Measurements from ENCODE around the gene ZC3H14.

ZC3H14 gene

DNA sequence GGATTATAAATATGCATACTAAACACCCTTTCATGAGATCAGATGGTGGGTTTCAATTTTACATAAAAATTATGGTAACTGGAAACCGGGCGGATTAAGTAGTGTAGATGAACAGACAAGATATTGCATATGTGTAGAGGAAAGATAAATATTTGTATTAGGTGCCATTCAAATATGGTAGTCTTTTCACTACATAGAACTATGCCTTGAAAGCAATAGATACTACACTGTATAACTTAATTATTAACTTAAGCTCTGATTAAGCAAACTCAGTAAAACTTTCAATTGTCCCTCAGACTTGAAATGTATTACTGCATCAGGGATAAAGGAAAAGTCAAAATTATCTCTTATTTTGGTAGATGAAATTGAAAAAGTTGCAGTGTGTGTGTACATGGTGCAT lies 10.0 kb upstream of the ZC3H14 start:
- DNase-seq (ENCODE audit: low read depth): no peak

DNA sequence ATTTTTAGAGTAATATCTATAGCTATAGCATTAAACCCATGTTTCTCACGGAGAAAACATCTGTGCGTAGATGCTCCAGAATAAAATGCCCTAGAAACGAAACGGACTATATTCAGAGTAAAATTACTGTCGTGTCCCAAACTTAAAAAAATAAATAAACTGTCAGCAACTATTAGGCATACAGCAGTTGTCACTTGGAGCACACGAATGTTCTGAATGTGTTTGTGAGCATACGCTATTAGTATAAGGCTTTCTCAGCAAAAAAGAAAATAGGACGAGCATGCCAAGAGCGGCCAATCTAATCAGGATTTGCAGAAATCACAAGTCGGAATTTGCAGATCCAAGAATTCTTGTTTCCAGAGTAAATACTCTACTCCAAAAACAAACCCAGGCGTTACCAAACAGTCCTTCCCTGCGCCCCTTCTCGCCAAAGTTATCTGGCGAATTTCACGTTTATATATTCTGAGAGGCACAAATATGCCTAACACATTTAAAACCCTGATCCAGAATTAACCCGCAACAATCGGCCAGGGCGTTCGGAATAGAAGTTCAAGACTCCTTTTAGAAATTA lies 8.9 kb upstream of the ZC3H14 start:
- DNase-seq (ENCODE audit: low read depth): no peak

DNA sequence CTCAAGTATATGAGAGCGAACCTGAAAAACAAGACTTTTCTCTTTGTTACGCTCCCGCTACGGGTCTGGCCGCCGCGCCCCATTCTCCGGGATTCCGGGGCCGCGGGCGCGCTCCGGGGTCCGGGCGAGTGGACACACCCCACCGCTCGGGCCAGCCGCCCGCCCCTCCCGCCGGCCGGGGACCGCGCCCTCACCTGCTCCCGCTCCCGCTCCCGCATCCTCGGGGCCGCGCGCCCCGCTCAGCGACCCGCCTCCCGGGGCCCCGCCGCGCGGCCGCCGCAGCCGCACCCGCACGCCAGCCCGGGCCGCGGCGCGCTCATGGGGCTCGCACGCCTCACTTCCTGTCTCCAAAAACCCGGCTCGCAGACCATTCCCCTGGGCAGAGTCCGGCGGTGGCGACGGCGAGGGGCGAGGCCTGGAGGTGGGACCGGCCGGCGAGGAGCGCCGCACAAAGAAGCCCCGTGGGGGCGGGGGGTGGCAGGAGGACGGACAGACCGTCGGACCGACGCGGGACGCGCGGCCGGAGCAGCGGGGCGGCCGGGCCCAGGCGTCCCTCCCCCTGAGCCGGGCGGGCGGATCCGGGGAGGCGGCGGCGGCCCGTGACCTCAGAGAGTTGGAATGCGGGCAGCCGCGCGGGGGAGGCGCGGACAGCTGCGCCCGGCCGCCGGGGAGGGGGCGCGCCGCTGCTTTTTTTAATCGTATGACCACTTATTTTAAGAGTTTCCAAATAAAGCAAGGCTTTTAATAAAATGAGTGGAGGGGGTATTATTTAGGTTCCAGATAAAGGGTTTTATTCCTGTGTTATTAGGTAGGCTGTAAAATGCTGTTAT lies 8.2 kb upstream of the ZC3H14 start, which contains the start of gene PTPN21:
TSS of gene PTPN21 (minus strand) at position 551 of the 830 bp plus-strand sequence. CDS start 4,590 bp downstream, outside the sequence.
- DNase-seq (ENCODE audit: low read depth): no peak

DNA sequence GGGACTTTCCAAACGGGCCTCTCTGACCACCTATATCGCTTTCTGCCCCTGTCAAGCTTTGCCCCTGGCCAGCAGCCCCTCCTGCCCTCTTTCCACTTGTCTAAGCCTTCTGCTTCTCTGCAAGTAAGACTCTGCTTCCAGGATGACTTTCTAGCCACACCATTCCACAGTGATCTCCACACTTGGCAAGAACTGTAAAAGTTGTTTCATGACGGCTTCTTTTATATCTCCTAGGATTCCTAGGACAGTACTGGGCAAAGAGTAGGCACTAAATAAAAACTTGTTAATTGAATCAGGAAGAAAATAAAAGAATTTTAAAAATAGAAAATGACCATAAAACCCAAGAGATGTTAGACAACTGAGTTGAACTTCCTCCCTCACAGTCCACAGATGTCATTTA lies 6.3 kb upstream of the ZC3H14 start:
- no peak for DNase-seq (ENCODE audit: low read depth)

DNA sequence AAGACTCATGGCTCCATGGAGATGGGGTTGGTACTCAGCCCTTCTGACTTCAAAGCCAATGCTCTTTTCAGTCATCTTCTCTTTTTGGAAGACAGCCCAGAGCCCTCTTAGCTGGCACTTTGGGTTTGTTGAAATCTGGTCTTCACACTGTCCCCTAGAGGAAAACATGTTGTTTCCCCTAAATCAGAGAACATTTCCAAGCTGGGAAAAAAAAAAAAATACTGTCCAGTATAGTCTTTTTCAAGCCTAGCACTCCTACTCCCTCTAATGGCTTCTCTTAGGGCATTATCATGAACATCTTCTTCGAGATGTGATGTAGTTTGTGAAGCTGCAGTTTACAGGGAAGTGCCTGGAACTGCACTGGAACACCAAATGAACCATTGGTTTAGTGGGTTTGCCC lies 3.0 kb upstream of the ZC3H14 start:
- DNase-seq (ENCODE audit: low read depth): no peak

- DNase-seq (ENCODE audit: low read depth): no peak
These were observed 356 bp upstream of the ZC3H14 start for GRCh38 chr14:88562532-88562830.

- DNase-seq (ENCODE audit: low read depth): no peak
These were observed 1.0 kb downstream of the ZC3H14 start for GRCh38 chr14:88563845-88564244.

GRCh38 chr14:88565427-88565826 lies 2.6 kb downstream of the ZC3H14 start:
- DNase-seq (ENCODE audit: low read depth): no peak

- no peak for DNase-seq (ENCODE audit: low read depth)
These were observed 5.4 kb downstream of the ZC3H14 start for GRCh38 chr14:88568196-88568595.

- DNase-seq (ENCODE audit: low read depth): no peak
These were observed 9.3 kb downstream of the ZC3H14 start for GRCh38 chr14:88572117-88572516.

- no peak for DNase-seq (ENCODE audit: low read depth)
These were observed 13.4 kb downstream of the ZC3H14 start for GRCh38 chr14:88576222-88576621.

DNA sequence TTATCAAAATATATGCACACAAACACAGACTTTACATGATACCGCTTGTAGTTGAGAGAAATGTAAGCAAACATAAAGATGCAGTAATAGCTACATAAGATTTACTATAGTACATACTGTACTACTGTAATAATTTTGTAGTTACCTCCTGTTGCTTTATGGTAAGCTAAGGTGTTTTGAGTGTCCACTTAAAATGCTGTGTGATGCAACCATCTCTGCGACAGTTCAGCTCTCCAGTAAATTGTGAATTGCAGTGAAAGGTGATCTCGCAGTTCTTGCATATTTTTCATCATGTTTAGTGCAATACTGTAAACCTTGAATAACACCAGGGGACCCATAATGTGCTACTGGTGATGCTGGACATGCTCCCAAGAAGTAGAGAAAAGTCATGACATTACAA lies 21.6 kb downstream of the ZC3H14 start:
- no peak for DNase-seq (ENCODE audit: low read depth)

GRCh38 chr14:88588081-88588480 lies 25.2 kb downstream of the ZC3H14 start:
- DNase-seq (ENCODE audit: low read depth): no peak

DNA sequence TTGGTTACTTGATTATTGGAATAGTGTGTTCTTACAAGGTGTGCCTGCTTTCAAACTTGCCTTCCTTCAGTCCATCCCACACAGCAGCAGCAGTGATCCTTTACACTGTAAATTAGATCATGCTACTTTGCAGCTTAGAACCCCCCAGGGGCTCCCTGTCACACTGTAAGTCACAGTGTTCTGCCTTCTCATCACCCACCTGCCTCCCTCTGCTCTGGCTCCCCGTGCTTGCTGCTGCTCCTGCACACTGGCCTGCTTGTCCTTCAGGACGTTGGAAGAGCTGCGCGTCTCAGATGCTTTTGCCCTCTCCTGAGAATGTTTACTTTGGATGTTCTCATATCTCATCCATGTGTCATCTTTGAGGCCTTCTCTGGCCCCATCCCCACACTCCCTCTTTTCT lies 27.3 kb downstream of the ZC3H14 start:
- no peak for DNase-seq (ENCODE audit: low read depth)

GRCh38 chr14:88592031-88592430 lies 29.2 kb downstream of the ZC3H14 start:
- no peak for DNase-seq (ENCODE audit: low read depth)

DNA sequence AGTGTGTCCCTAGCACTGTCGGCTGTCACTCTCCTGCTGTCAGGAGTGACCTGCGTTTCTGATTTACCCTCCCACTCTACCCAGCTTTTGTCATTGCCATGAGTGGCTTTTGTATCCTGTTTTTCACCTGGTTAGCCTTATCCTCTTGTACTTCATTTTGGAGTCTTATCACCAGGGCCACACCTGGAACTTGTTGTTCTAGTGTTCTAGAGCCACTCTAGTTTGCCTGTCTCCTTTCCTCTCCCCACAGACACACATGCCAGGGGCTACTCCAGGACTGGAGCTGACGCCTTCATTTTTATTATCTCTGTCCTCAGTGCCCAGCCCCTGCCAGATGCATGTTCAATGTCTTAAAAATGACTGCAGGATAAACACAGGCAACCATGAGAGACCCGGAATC lies 34.2 kb downstream of the ZC3H14 start:
- DNase-seq (ENCODE audit: low read depth): no peak

DNA sequence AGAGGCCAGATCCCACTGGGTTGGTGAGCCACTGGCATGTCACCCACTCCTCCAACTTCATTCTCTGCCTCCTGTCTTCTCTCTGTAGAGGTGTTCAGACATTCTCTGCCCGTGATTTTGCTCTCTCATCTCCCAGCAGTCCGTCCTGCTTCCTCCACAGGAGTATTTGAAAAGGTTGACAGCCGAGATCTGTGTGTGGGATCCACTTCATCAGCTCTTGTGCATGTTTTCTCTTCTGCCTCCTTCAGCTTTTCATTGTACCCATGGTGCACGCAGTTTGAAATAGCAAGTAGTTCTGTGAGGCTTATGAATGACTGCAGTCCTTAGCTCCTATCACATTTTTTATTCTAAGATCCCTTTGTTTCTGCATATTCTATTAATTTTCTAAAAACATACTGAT lies 34.8 kb downstream of the ZC3H14 start:
- DNase-seq (ENCODE audit: low read depth): no peak

- no peak for DNase-seq (ENCODE audit: low read depth)
These were observed 35.3 kb downstream of the ZC3H14 start for GRCh38 chr14:88598097-88598675.

GRCh38 chr14:88599326-88599725 lies 36.5 kb downstream of the ZC3H14 start:
- no peak for DNase-seq (ENCODE audit: low read depth)

- DNase-seq (ENCODE audit: low read depth): peak; percentile 7
These were observed 37.1 kb downstream of the ZC3H14 start for GRCh38 chr14:88599761-88600439.

DNA sequence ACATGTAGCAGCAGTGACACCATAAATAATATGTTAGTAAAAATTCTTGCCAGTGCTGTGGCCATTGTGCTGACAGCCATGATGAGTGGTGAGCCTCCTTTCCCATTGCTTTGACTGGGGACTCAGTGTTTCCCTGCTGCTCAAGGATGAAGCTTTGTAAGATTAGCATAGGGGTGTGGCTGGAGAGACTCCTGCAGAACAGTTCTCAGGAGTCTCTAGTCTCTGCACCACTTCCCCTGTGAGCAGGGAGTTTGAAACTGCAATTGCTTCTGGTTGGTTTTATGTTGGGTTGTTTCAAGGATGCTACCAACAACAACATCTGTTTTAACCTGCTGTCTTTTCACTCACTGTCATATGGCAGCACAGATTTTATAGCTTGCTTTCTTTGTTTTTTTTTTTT lies 41.4 kb downstream of the ZC3H14 start:
- no peak for DNase-seq (ENCODE audit: low read depth)

DNA sequence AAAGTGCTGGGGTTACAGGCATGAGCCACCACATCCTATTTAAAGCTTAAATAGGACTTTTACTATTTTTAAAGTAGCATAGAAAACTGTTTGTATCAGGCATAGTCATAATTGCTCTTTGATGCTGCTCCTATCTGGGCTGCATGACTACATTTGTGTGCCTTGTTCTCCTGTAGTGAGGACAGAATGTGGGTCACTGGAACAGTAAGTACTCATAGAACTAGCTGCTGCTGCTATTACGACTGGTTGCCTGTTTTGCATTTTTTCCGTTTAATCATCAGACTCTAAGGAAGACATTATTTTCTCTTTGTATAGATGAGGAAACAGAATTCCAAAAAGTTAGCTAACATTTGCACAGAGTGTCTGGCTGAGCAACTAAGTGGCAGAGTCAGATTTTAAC lies 42.8 kb downstream of the ZC3H14 start:
- no peak for DNase-seq (ENCODE audit: low read depth)

- no peak for DNase-seq (ENCODE audit: low read depth)
These were observed 45.0 kb downstream of the ZC3H14 start for GRCh38 chr14:88607829-88608228.

All from activated T-cell treated with anti-CD3 and anti-CD28 coated beads for 24 hours (primary cell).